ENCODE measurements around the gene PLAA. TPM values are rescaled to one million over a fixed set of nuclear protein-coding genes. Genes with fewer than 3 reads are reported as not detected.

PLAA gene
- total RNA-seq, 2 donors from 2014 or later, result 28.6 to 32.9 TPM

Other genes with a start within 250 kb of the PLAA start
- 10 to 100 TPM; 11.0 to 17.7 TPM for gene CAAP1, start 54.4 kb downstream of the PLAA start, total RNA-seq
- 1 to 10 TPM; 4.7 to 8.9 TPM for gene IFT74, start 9.2 kb upstream of the PLAA start, total RNA-seq
- not detected for gene LRRC19, start 58.4 kb upstream of the PLAA start, total RNA-seq
- not detected for gene TEK, start 162.0 kb upstream of the PLAA start, total RNA-seq